HCT116 (cell line): ENCODE measurements around the gene ASS1. TPM values are rescaled to one million over a fixed set of nuclear protein-coding genes. Genes with fewer than 3 reads are reported as not detected.

Source experiments
- ATAC-seq: fragments of 200-7000 bp; cut with Tn5 transposase; 2 replicates; pipeline ENCODE4 v1.9.1; 2020; ENCODE audit warnings: mild to moderate bottlenecking, moderate library complexity
- BruUV-seq: library from RNA; stranded (reverse); fragments of 400-500 nt; replicated peaks from 2 replicates; lab custom pipeline; 2021; lab: Mats Ljungman, UMichigan
- CTCF ChIA-PET: fragments of 300-600 bp; sonication (Branson Sonifier 250); formaldehyde crosslinking; loops from one replicate; lab custom pipeline; 2021; ENCODE audit warnings: antibody characterized with exemption; lab: Charles Lee
- POLR2A ChIA-PET: fragments of 300-600, 350-600 bp; sonication (Branson Sonifier 250); formaldehyde crosslinking; loops from one replicate; lab custom pipeline; 2021; ENCODE audit warnings: antibody characterized with exemption; lab: Charles Lee
- RAD21 ChIA-PET, 2 experiments: fragments of 300-600 bp; sonication (Branson Sonifier 250); formaldehyde crosslinking; loops; one replicate each; lab custom pipeline; 2023; ENCODE audit warnings: low total read pairs in 2 of 2; ENCODE audit not compliant: uncharacterized antibody in 2 of 2, unreplicated experiment in 2 of 2, low non-redundant PET in 1 of 2; lab: Charles Lee
- DNase-seq: peaks from one replicate; pipeline ENCODE4 v3.0.0-alpha.2; 2010; ENCODE audit warnings: low read depth, low spot score
- H2AFZ ChIP-seq: fragments of 200-600 bp; shearing (Covaris generic), sonication (generic); 2 replicates; pipeline ENCODE4 v1.6.1; 2017; ENCODE audit warnings: low read depth, mixed run types, mixed read lengths, antibody characterized with exemption, low read length; ENCODE audit not compliant: poor library complexity, severe bottlenecking
- H3K27ac ChIP-seq: 2 replicates; pipeline ENCODE4 v1.5.1; 2012; ENCODE audit warnings: low read depth, low read length
- H3K27me3 ChIP-seq: fragments of 200-600 bp; sonication (generic); 2 replicates; pipeline ENCODE4 v1.6.1; 2016; ENCODE audit warnings: mixed run types, low read length, mixed read lengths; ENCODE audit not compliant: insufficient read depth
- H3K36me3 ChIP-seq, 2 experiments: fragments of 200-500 bp in 1 of 2; fragments of 200-600 bp in 1 of 2; sonication (Bioruptor generic) in 1 of 2; sonication (generic) in 1 of 2; 2 replicates each; pipeline versions ENCODE4 v1.5.1 to v1.6.1; 2014 to 2016; ENCODE audit warnings: low read length in 2 of 2, inconsistent platforms in 1 of 2, mixed read lengths in 1 of 2, mixed run types in 1 of 2; ENCODE audit not compliant: insufficient read depth in 2 of 2, control insufficient read depth in 1 of 2
- H3K4me1 ChIP-seq, 2 experiments: fragments of 200-600 bp in 1 of 2; sonication (generic) in 1 of 2; 2 replicates each; pipeline versions ENCODE4 v1.5.1 to v1.6.1; 2012 to 2017; ENCODE audit warnings: low read length in 2 of 2, inconsistent platforms in 1 of 2, mild to moderate bottlenecking in 1 of 2, mixed read lengths in 1 of 2, mixed run types in 1 of 2, moderate library complexity in 1 of 2; ENCODE audit not compliant: insufficient read depth in 2 of 2, control insufficient read depth in 1 of 2
- H3K4me2 ChIP-seq: fragments of 200-600 bp; sonication (generic); 2 replicates; pipeline ENCODE4 v1.6.1; 2017; ENCODE audit warnings: mixed run types, low read length, mixed read lengths
- H3K4me3 ChIP-seq, 2 experiments: fragments of 200-600 bp in 1 of 2; sonication (generic) in 1 of 2; replicated peaks in 1 of 2; 2 replicates each; pipeline ENCODE4 v1.5.1; 2011 to 2016; ENCODE audit warnings: low read length in 2 of 2, control low read depth in 1 of 2, low read depth in 1 of 2, mild to moderate bottlenecking in 1 of 2, mixed read lengths in 1 of 2, mixed run types in 1 of 2
- H3K79me2 ChIP-seq: fragments of 200-600 bp; sonication (generic); 2 replicates; pipeline ENCODE4 v1.6.1; 2017; ENCODE audit warnings: mild to moderate bottlenecking, mixed run types, low read length, moderate library complexity, mixed read lengths; ENCODE audit not compliant: insufficient read depth
- H3K9ac ChIP-seq: fragments of 200-600 bp; sonication (generic); 2 replicates; pipeline ENCODE4 v1.6.1; 2016; ENCODE audit warnings: low read length, mixed read lengths
- H3K9me2 ChIP-seq: fragments of 200-600 bp; sonication (generic), shearing (Covaris generic); 2 replicates; pipeline ENCODE4 v1.6.1; 2017; ENCODE audit warnings: mixed run types, mild to moderate bottlenecking, moderate library complexity; ENCODE audit not compliant: insufficient read depth
- H3K9me3 ChIP-seq, 2 experiments: fragments of 200-500 bp in 1 of 2; fragments of 200-600 bp in 1 of 2; sonication (Bioruptor generic) in 1 of 2; sonication (generic) in 1 of 2; 2 replicates each; pipeline ENCODE4 v1.6.1; 2014 to 2017; ENCODE audit warnings: low read length in 2 of 2, mixed read lengths in 2 of 2, inconsistent platforms in 1 of 2, low read depth in 1 of 2, mild to moderate bottlenecking in 1 of 2, mixed run types in 1 of 2, moderate library complexity in 1 of 2; ENCODE audit not compliant: control insufficient read depth in 1 of 2, insufficient read depth in 1 of 2
- H4K20me1 ChIP-seq: fragments of 200-600 bp; sonication (generic), shearing (Covaris generic); 2 replicates; pipeline ENCODE4 v1.6.1; 2017; ENCODE audit warnings: mixed run types, mild to moderate bottlenecking, moderate library complexity; ENCODE audit not compliant: insufficient read depth
- EGR1 ChIP-seq: IDR thresholded peaks from 2 replicates; pipeline ENCODE4 v1.6.1; 2012; ENCODE audit warnings: low read depth
- ELF1 ChIP-seq: IDR thresholded peaks from 2 replicates; pipeline ENCODE4 v1.6.1; 2012; ENCODE audit warnings: low read depth, borderline replicate concordance
- EZH2 ChIP-seq: fragments of 200-600 bp; sonication (generic); IDR thresholded peaks from 2 replicates; pipeline ENCODE4 v1.6.1; 2017; ENCODE audit warnings: antibody characterized with exemption, mixed run types
- EZH2phosphoT487 ChIP-seq: fragments of 200-600 bp; IDR thresholded peaks from 2 replicates; pipeline ENCODE4 v1.6.1; 2018; ENCODE audit warnings: antibody characterized with exemption, borderline replicate concordance
- FOSL1 ChIP-seq: IDR thresholded peaks from 2 replicates; pipeline ENCODE4 v1.6.1; 2012; ENCODE audit warnings: low read depth
- JUND ChIP-seq: IDR thresholded peaks from 2 replicates; pipeline ENCODE4 v1.6.1; 2012
- POLR2A ChIP-seq: IDR thresholded peaks from 2 replicates; pipeline ENCODE4 v1.7.0; 2011; ENCODE audit warnings: borderline replicate concordance; ENCODE audit not compliant: insufficient read depth, insufficient read length; ENCODE audit errors: extremely low read depth
- POLR2AphosphoS5 ChIP-seq: IDR thresholded peaks from 2 replicates; pipeline ENCODE4 v1.6.1; 2011; ENCODE audit warnings: mild to moderate bottlenecking, low read depth, low read length, moderate library complexity
- RAD21 ChIP-seq: IDR thresholded peaks from 2 replicates; pipeline ENCODE4 v1.6.1; 2012; ENCODE audit warnings: low read depth, mild to moderate bottlenecking
- SIN3A ChIP-seq: IDR thresholded peaks from 2 replicates; pipeline ENCODE4 v1.6.1; 2012; ENCODE audit warnings: low read depth
- SP1 ChIP-seq: IDR thresholded peaks from 2 replicates; pipeline ENCODE4 v1.6.1; 2012; ENCODE audit warnings: low read depth
- SRF ChIP-seq: IDR thresholded peaks from 2 replicates; pipeline ENCODE4 v1.6.1; 2012; ENCODE audit warnings: low read depth
- TCF7L2 ChIP-seq: IDR thresholded peaks from 2 replicates; pipeline ENCODE4 v1.7.0; 2011; ENCODE audit warnings: borderline replicate concordance, inconsistent platforms; ENCODE audit not compliant: insufficient read depth, insufficient read length; ENCODE audit errors: extremely low read depth
- ZFX ChIP-seq: fragments of 450-650 bp; IDR thresholded peaks from 2 replicates; pipeline ENCODE4 v1.6.1; 2017
- ZNF274 ChIP-seq: fragments of 200-500 bp; sonication (Bioruptor generic); IDR thresholded peaks from 2 replicates; pipeline ENCODE4 v1.6.1; 2014; ENCODE audit warnings: mild to moderate bottlenecking, low read depth, low read length, inconsistent platforms
- intact Hi-C: fragments of 100-400 bp; cut with micrococcal nuclease; formaldehyde crosslinking; loops from 2 replicates; pipeline ENCODE4 v1.10.0; 2022
- total RNA-seq: library from RNA; stranded (reverse); gene quantifications from one replicate; pipeline ENCODE4 v1.2.1, GENCODE V29; 2021; ENCODE audit not compliant: unreplicated experiment
- TF ChIP-seq, protein P1 (sequence below), 3 experiments: fragments of 200-600 bp in 1 of 3; sonication (generic) in 1 of 3; IDR thresholded peaks in 2 of 3; conservative IDR thresholded peaks in 1 of 3; 2 replicates each; pipeline ENCODE4 v1.5.1; 2012 to 2017; ENCODE audit warnings: low read depth in 2 of 3, low read length in 2 of 3, antibody characterized with exemption in 1 of 3, borderline replicate concordance in 1 of 3, control low read depth in 1 of 3, mild to moderate bottlenecking in 1 of 3, mixed read lengths in 1 of 3, mixed run types in 1 of 3, moderate library complexity in 1 of 3; ENCODE audit not compliant: insufficient read depth in 1 of 3

The ASS1 gene
- total RNA-seq, 1 experiment from 2014 or later: 92.6 TPM

DNA sequence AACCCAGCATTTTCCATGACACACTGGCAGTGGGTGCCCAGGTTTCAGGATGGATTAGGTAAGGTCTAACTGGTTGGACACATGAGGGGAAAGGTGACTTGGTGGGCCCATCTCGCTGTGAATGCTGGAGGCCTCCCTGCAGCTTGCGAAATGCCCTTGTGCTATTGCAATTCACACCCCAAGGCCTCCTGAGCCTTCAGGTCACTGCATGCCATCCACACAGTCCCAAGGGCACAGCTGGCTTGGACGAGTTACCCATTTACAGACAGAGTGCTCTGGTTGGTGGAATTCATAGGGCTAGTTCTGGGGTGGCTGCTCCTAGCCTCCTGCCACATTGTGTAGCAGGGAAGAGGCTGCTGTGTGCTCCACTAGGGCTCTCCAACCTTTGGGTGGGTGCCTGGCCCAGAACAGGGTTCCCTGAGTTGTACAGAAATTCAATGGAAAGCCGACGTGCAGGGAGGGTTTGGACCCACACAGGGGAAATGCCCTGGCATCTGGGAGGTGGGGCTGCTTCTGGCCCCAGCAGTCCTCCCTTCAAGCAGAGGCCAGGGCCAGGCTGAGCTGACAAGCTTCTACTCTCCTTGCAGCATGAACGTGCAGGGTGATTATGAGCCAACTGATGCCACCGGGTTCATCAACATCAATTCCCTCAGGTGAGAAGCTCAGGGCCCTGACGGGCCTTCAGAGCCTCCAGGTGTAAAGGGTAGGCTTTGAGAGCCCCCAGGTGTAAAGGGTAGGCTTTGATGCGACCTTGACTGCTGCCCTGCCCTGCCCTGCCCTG is 54.3 kb downstream of the ASS1 start:
- Histone ChIP-seq H3K79me2 (no peaks in the 10 kb centered on the region), H3K9me2 (no peaks in the 10 kb centered on the region), H2AFZ (no peak overlapping the region), H3K4me3 (no peak overlapping the region), H3K4me1 (peaks cover 11 to 18% of the 10 kb centered on the region in 2 experiments), H3K27me3 (no peaks in the 10 kb centered on the region), H3K27ac (no peak overlapping the region; the same call in 1 of the 2 replicates), H3K36me3 (no peaks in the 10 kb centered on the region), H3K4me2 (peak overlapping the region; percentile 61; the same call in 1 of the 2 replicates), H3K9ac (0 out of 2 replicates have a peak overlapping the region, but pooled peaks have one; percentile 33), H3K9me3 (peaks cover 3 to 14% of the 10 kb centered on the region in 2 experiments; a peak in 2 of 4 replicates), H4K20me1 (no peaks in the 10 kb centered on the region)
- DNase-seq (no peak), ATAC-seq (0 out of 2 replicates have a peak, but pooled peaks have one; percentile 23)
- ChIA-PET RAD21 (no interaction called here), POLR2A (no interaction called here), CTCF (interaction anchor here (1.4 kb wide), 1 partner anchor 185 kb away, joined by 3 read pairs; no protein-coding TSS in a partner anchor)
- BruUV-seq: no TSS peak
- no peak for TF ChIP-seq EZH2
- TF ChIP-seq ELF1: no peak
- TF ChIP-seq SP1: no peak
- no peak for TF ChIP-seq ZFX
- TF ChIP-seq SIN3A: no peak
- no peak for TF ChIP-seq POLR2AphosphoS5
- no peak for TF ChIP-seq POLR2A
- TF ChIP-seq FOSL1: no peak
- TF ChIP-seq EZH2phosphoT487: no peak
- TF ChIP-seq TCF7L2: no peak
- no peak for TF ChIP-seq SRF
- no peak for TF ChIP-seq RAD21
- TF ChIP-seq, protein P1, sequence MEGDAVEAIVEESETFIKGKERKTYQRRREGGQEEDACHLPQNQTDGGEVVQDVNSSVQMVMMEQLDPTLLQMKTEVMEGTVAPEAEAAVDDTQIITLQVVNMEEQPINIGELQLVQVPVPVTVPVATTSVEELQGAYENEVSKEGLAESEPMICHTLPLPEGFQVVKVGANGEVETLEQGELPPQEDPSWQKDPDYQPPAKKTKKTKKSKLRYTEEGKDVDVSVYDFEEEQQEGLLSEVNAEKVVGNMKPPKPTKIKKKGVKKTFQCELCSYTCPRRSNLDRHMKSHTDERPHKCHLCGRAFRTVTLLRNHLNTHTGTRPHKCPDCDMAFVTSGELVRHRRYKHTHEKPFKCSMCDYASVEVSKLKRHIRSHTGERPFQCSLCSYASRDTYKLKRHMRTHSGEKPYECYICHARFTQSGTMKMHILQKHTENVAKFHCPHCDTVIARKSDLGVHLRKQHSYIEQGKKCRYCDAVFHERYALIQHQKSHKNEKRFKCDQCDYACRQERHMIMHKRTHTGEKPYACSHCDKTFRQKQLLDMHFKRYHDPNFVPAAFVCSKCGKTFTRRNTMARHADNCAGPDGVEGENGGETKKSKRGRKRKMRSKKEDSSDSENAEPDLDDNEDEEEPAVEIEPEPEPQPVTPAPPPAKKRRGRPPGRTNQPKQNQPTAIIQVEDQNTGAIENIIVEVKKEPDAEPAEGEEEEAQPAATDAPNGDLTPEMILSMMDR (IDR thresholded peaks at IDR 0.05 in 2 of 3, conservative IDR thresholded peaks at IDR 0.05 in 1 of 3; ENCODE audit: borderline replicate concordance in 1 of 3, insufficient read depth in 1 of 3, low read depth in 2 of 3, low read length in 2 of 3): no peak
- TF ChIP-seq EGR1: no peak
- no peak for TF ChIP-seq JUND
- TF ChIP-seq ZNF274: no peak
- intact Hi-C loops: no loop called here
